B cell (primary cell): ENCODE data around the gene ARF5. TPM values are rescaled to one million over a fixed set of nuclear protein-coding genes. Genes with fewer than 3 reads are reported as not detected.
A peak's percentile ranks its signal among the peaks of the same experiment; 100 is the strongest.

Experiments
- ATAC-seq: fragments of 200-7000 bp; cut with Tn5 transposase; one replicate; pipeline ENCODE4 v1.10.0; 2021; ENCODE audit warnings: low read depth, mild to moderate bottlenecking, moderate number of reproducible peaks, moderate library complexity
- CTCF ChIA-PET: fragments of 350-600 bp; sonication (Branson Sonifier 250); formaldehyde crosslinking; loops from one replicate; lab custom pipeline; 2021; ENCODE audit warnings: antibody characterized with exemption, inconsistent platforms; lab: Charles Lee
- POLR2A ChIA-PET: fragments of 350-600 bp; sonication (Branson Sonifier 250); formaldehyde crosslinking; loops from one replicate; lab custom pipeline; 2021; ENCODE audit warnings: antibody characterized with exemption; lab: Charles Lee
- DNase-seq: peaks from one replicate; pipeline ENCODE4 v3.0.0; 2013
- H2AFZ ChIP-seq: 2 replicates; pipeline ENCODE4 v1.6.1; 2012; ENCODE audit warnings: mild to moderate bottlenecking, low read depth, low read length; ENCODE audit not compliant: insufficient read depth, poor library complexity, severe bottlenecking
- H3K27ac ChIP-seq, 2 donors: 1 replicate in 1 of 2; 2 replicates in 1 of 2; pipeline ENCODE4 v1.5.1; 2012 to 2013; ENCODE audit warnings: low read length in 2 of 2, mild to moderate bottlenecking in 2 of 2, moderate library complexity in 1 of 2
- H3K27me3 ChIP-seq, 4 experiments: fragments of 200-600 bp in 1 of 4; sonication (generic) in 1 of 4; replicated peaks in 1 of 4; 1 replicate in 2 of 4; 2 replicates in 2 of 4; pipeline versions ENCODE4 v1.6.1 to v1.7.0; 2013 to 2016; ENCODE audit warnings: low read length in 3 of 4, mild to moderate bottlenecking in 2 of 4, mixed read lengths in 1 of 4, moderate library complexity in 1 of 4; ENCODE audit not compliant: insufficient read depth in 4 of 4, control insufficient read depth in 3 of 4; ENCODE audit errors: control extremely low read depth in 1 of 4
- H3K36me3 ChIP-seq, 2 experiments: replicated peaks in 1 of 2; 1 replicate in 1 of 2; 2 replicates in 1 of 2; pipeline versions ENCODE4 v1.6.1 to v1.7.1; 2013; ENCODE audit warnings: low read length in 1 of 2; ENCODE audit not compliant: insufficient read depth in 2 of 2, control insufficient read depth in 1 of 2; ENCODE audit errors: control extremely low read depth in 1 of 2, extremely low read depth in 1 of 2
- H3K4me1 ChIP-seq, 2 donors: fragments of 200-600 bp in 1 of 2; sonication (generic) in 1 of 2; 1 replicate in 1 of 2; 2 replicates in 1 of 2; pipeline versions ENCODE4 v1.5.1 to v1.6.1; 2013 to 2017; ENCODE audit warnings: low read length in 2 of 2; ENCODE audit not compliant: control insufficient read depth in 2 of 2, insufficient read depth in 2 of 2
- H3K4me2 ChIP-seq: replicated peaks from 2 replicates; pipeline ENCODE3; 2012; ENCODE audit warnings: mild to moderate bottlenecking, low read depth, low read length; ENCODE audit not compliant: poor library complexity, severe bottlenecking
- H3K4me3 ChIP-seq, 5 experiments: fragments of 200-600 bp in 1 of 5; sonication (generic) in 1 of 5; 1 replicate in 3 of 5; 2 replicates in 2 of 5; pipeline versions ENCODE4 v1.5.1 to v1.7.0; 2011 to 2016; ENCODE audit warnings: low read length in 4 of 5, mild to moderate bottlenecking in 4 of 5, low read depth in 2 of 5, control low read depth in 1 of 5, moderate library complexity in 1 of 5; ENCODE audit not compliant: insufficient read depth in 1 of 5; ENCODE audit errors: control extremely low read depth in 1 of 5, extremely low read depth in 1 of 5
- H3K79me2 ChIP-seq: fragments of 200-600 bp; sonication (generic); one replicate; pipeline ENCODE4 v1.6.0; 2016; ENCODE audit warnings: low read length; ENCODE audit not compliant: control insufficient read depth, insufficient read depth
- H3K9ac ChIP-seq: fragments of 200-600 bp; sonication (generic); 2 replicates; pipeline ENCODE4 v1.6.1; 2017; ENCODE audit warnings: mild to moderate bottlenecking, low read length, moderate library complexity
- H3K9me3 ChIP-seq, 3 donors: one replicate each; pipeline versions ENCODE4 v1.6.1 to v1.7.1; 2013; ENCODE audit warnings: low read length in 2 of 3; ENCODE audit not compliant: control insufficient read depth in 2 of 3, insufficient read depth in 1 of 3; ENCODE audit errors: control extremely low read depth in 1 of 3
- H4K20me1 ChIP-seq: 2 replicates; pipeline ENCODE4 v1.6.0; 2012; ENCODE audit warnings: mild to moderate bottlenecking, low read length; ENCODE audit not compliant: insufficient read depth, control insufficient read depth, poor library complexity, severe bottlenecking
- H3K27ac Mint-ChIP-seq: one replicate; pipeline ENCODE4 v1.8.0; 2021; ENCODE audit warnings: mixed read lengths
- H3K27me3 Mint-ChIP-seq: one replicate; pipeline ENCODE4 v1.8.0; 2021; ENCODE audit warnings: mixed read lengths
- H3K4me1 Mint-ChIP-seq: one replicate; pipeline ENCODE4 v1.8.0; 2021; ENCODE audit warnings: mixed read lengths
- H3K4me3 Mint-ChIP-seq: one replicate; pipeline ENCODE4 v1.8.0; 2021; ENCODE audit warnings: mixed read lengths
- H3K9me3 Mint-ChIP-seq: one replicate; pipeline ENCODE4 v1.8.0; 2022; ENCODE audit warnings: mixed read lengths; ENCODE audit not compliant: insufficient read depth
- EZH2 ChIP-seq: IDR thresholded peaks from 2 replicates; pipeline ENCODE4 v1.6.1; 2012; ENCODE audit warnings: borderline replicate concordance, low read depth, mild to moderate bottlenecking, moderate library complexity, low read length; ENCODE audit not compliant: insufficient read depth, poor library complexity, severe bottlenecking
- WGBS: methylation state at CpG from one replicate; pipeline ENCODE4 v1.1.5; 2013; ENCODE audit warnings: missing lambda C conversion rate; ENCODE audit not compliant: insufficient coverage; 5-methylcytosine and 5-hydroxymethylcytosine counted together
- intact Hi-C: fragments of 100-400 bp; cut with micrococcal nuclease; formaldehyde crosslinking; loops from one replicate; pipeline ENCODE4 v1.10.0; 2022
- polyA plus RNA-seq: library from polyadenylated mRNA; depleted of rRNA; stranded (reverse); fragments of >200 nt; gene quantifications from 2 replicates; pipeline ENCODE4 v1.2.3, GENCODE V29; 2012
- total RNA-seq, 2 donors: library from RNA; stranded (reverse); fragments of 120-200 nt in 1 of 2; gene quantifications; 1 replicate in 1 of 2; 2 replicates in 1 of 2; pipeline versions ENCODE4 v1.2.3 to v1.2.4, GENCODE V29; 2013 to 2022
- TF ChIP-seq, protein P1 (sequence below): fragments of 200-600 bp; IDR thresholded peaks from one replicate; pipeline ENCODE4 v1.8.0; 2022; ENCODE audit warnings: antibody characterized with exemption, mild to moderate bottlenecking

The ARF5 gene
- total and polyA plus RNA-seq, 2 donors (not counting 1 experiment from before 2014, with no cell fraction given): 77.1 to 234 TPM

GRCh38 chr7:127619681-127620405 lies 31.6 kb downstream of the ARF5 start:
- no peak overlapping the region for H3K4me3 Mint-ChIP-seq
- TF ChIP-seq EZH2: no peak
- TF ChIP-seq, protein P1, sequence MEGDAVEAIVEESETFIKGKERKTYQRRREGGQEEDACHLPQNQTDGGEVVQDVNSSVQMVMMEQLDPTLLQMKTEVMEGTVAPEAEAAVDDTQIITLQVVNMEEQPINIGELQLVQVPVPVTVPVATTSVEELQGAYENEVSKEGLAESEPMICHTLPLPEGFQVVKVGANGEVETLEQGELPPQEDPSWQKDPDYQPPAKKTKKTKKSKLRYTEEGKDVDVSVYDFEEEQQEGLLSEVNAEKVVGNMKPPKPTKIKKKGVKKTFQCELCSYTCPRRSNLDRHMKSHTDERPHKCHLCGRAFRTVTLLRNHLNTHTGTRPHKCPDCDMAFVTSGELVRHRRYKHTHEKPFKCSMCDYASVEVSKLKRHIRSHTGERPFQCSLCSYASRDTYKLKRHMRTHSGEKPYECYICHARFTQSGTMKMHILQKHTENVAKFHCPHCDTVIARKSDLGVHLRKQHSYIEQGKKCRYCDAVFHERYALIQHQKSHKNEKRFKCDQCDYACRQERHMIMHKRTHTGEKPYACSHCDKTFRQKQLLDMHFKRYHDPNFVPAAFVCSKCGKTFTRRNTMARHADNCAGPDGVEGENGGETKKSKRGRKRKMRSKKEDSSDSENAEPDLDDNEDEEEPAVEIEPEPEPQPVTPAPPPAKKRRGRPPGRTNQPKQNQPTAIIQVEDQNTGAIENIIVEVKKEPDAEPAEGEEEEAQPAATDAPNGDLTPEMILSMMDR: no peak
- ChIA-PET CTCF (no interaction called here), POLR2A (no interaction called here)
- H3K4me2 ChIP-seq: no peak overlapping the region
- no peak for ATAC-seq
- no peaks in the 10 kb centered on the region for H3K4me1 ChIP-seq
- H3K27ac Mint-ChIP-seq: no peak overlapping the region
- intact Hi-C loops: no loop called here
- no peak overlapping the region for H2AFZ ChIP-seq
- H3K36me3 ChIP-seq: no peaks in the 10 kb centered on the region
- H3K9me3 ChIP-seq: no peaks in the 10 kb centered on the region
- H3K27me3 ChIP-seq: peaks cover 0 to 21% (median 9%) of the 10 kb centered on the region in 4 experiments
- H3K9ac ChIP-seq: no peak overlapping the region
- no peaks in the 10 kb centered on the region for H4K20me1 ChIP-seq
- no peak overlapping the region for H3K27ac ChIP-seq
- DNase-seq: peak; percentile 40
- no peak overlapping the region for H3K4me3 ChIP-seq
- H3K27me3 Mint-ChIP-seq: peaks cover 68% of the 10 kb centered on the region
- H3K79me2 ChIP-seq: no peaks in the 10 kb centered on the region
- WGBS: 8% methylated on average over 22 of the region's 27 CpGs
- no peaks in the 10 kb centered on the region for H3K9me3 Mint-ChIP-seq
- H3K4me1 Mint-ChIP-seq: peaks cover 5% of the 10 kb centered on the region

GRCh38 chr7:127620406-127621233 lies 32.4 kb downstream of the ARF5 start:
- Histone ChIP-seq H3K36me3 (no peaks in the 10 kb centered on the region), H3K4me1 (no peaks in the 10 kb centered on the region), H2AFZ (no peak overlapping the region), H3K4me3 (no peak overlapping the region), H3K4me2 (no peak overlapping the region), H3K79me2 (no peaks in the 10 kb centered on the region), H3K9ac (no peak overlapping the region), H3K9me3 (no peaks in the 10 kb centered on the region), H3K27ac (no peak overlapping the region), H4K20me1 (no peaks in the 10 kb centered on the region), H3K27me3 (peaks cover 0 to 16% (median 11%) of the 10 kb centered on the region in 4 experiments)
- no peak overlapping the region for H3K27ac Mint-ChIP-seq
- WGBS: 5% methylated on average over 17 of the region's 24 CpGs
- peaks cover 66% of the 10 kb centered on the region for H3K27me3 Mint-ChIP-seq
- CTCF ChIA-PET: no interaction called here
- no peak for ATAC-seq
- intact Hi-C loops: no loop called here
- no peaks in the 10 kb centered on the region for H3K9me3 Mint-ChIP-seq
- no peak for TF ChIP-seq EZH2
- TF ChIP-seq, protein P1: no peak
- DNase-seq: no peak
- H3K4me1 Mint-ChIP-seq: peaks cover 5% of the 10 kb centered on the region
- POLR2A ChIA-PET: no interaction called here
- no peak overlapping the region for H3K4me3 Mint-ChIP-seq
